CD4-positive, alpha-beta T cell treated with Interleukin-15 for 1 hour (primary cell): ENCODE measurements around the gene OLFM1.
"Not testable (repeated sequence)": the region's sequence is repeated elsewhere in the genome, so short reads cannot be mapped to it uniquely, and the experiment has no call there.

Experiments used
- DNase-seq: peaks from one replicate; pipeline ENCODE4 v3.0.0-alpha.2; 2020

The OLFM1 gene

GRCh38 chr9:135060461-135061116 lies 26.9 kb upstream of the OLFM1 start:
- DNase-seq: peak; percentile 11

GRCh38 chr9:135061441-135061840 lies 26.0 kb upstream of the OLFM1 start:
- no peak for DNase-seq

- peak; percentile 2 for DNase-seq
Observed at GRCh38 chr9:135062254-135062653, 25.2 kb upstream of the OLFM1 start.

GRCh38 chr9:135063466-135063865 lies 24.0 kb upstream of the OLFM1 start:
- peak; percentile 5 for DNase-seq

GRCh38 chr9:135063888-135064287 lies 23.6 kb upstream of the OLFM1 start:
- not testable (repeated sequence) for DNase-seq

GRCh38 chr9:135065151-135065550 lies 22.3 kb upstream of the OLFM1 start:
- no peak for DNase-seq

GRCh38 chr9:135065804-135066203 lies 21.7 kb upstream of the OLFM1 start:
- peak; percentile 5 for DNase-seq

GRCh38 chr9:135066291-135066690 lies 21.2 kb upstream of the OLFM1 start:
- peak; percentile 2 for DNase-seq

GRCh38 chr9:135067096-135067710 lies 20.3 kb upstream of the OLFM1 start:
- peak; percentile 14 for DNase-seq

GRCh38 chr9:135068776-135069415 lies 18.6 kb upstream of the OLFM1 start:
- peak; percentile 13 for DNase-seq

- peak; percentile 13 for DNase-seq
Observed at GRCh38 chr9:135069558-135070197, 17.8 kb upstream of the OLFM1 start.

- peak; percentile 10 for DNase-seq
Observed at GRCh38 chr9:135070198-135070951, 17.1 kb upstream of the OLFM1 start.

- DNase-seq: peak; percentile 4
Observed at GRCh38 chr9:135070964-135071735, 16.3 kb upstream of the OLFM1 start.

GRCh38 chr9:135073081-135073740 lies 14.3 kb upstream of the OLFM1 start:
- peak; percentile 8 for DNase-seq

- DNase-seq: peak; percentile 6
Observed at GRCh38 chr9:135073741-135074305, 13.6 kb upstream of the OLFM1 start.

GRCh38 chr9:135074354-135075233 lies 12.9 kb upstream of the OLFM1 start:
- peak; percentile 12 for DNase-seq

- DNase-seq: peak; percentile 13
Observed at GRCh38 chr9:135075234-135076142, 12.0 kb upstream of the OLFM1 start.

GRCh38 chr9:135076143-135076875 lies 11.2 kb upstream of the OLFM1 start:
- DNase-seq: peak; percentile 10
